Measurements from ENCODE around the gene UBE2L6. TPM values are rescaled to one million over a fixed set of nuclear protein-coding genes. Genes with fewer than 3 reads are reported as not detected.
A peak's percentile ranks its signal among the peaks of the same experiment; 100 is the strongest.

The UBE2L6 gene
- total and polyA plus RNA-seq, 2 donors (not counting 1 experiment from before 2014, with no cell fraction given): 63.5 to 70.7 TPM

- H2AFZ ChIP-seq (ENCODE audit: insufficient read depth, low read depth, low read length, poor library complexity, severe bottlenecking): no peak overlapping the region
- H3K36me3 ChIP-seq (replicated peaks in 1 of 2; ENCODE audit: control extremely low read depth in 1 of 2, control insufficient read depth in 1 of 2, extremely low read depth in 1 of 2, insufficient read depth in 2 of 2, low read length in 1 of 2): no peaks in the 10 kb centered on the region
- WGBS (ENCODE audit: insufficient coverage): 100% methylated on average over 3 of the region's 12 CpGs
- peaks cover 6 to 22% of the 10 kb centered on the region in 2 donors for H3K4me1 ChIP-seq (ENCODE audit: control insufficient read depth in 2 of 2, insufficient read depth in 2 of 2, low read length in 2 of 2)
- TF ChIP-seq CTCF (IDR thresholded peaks at IDR 0.05): no peak
- TF ChIP-seq EZH2 (IDR thresholded peaks at IDR 0.05; ENCODE audit: borderline replicate concordance, insufficient read depth, low read depth, low read length, poor library complexity, severe bottlenecking): no peak
- Mint-ChIP-seq H3K27ac (no peak overlapping the region), H3K4me3 (peak overlapping the region; percentile 77), H3K9me3 (ENCODE audit: insufficient read depth) (no peaks in the 10 kb centered on the region), H3K4me1 (peaks cover 30% of the 10 kb centered on the region), H3K27me3 (no peaks in the 10 kb centered on the region)
- no peak overlapping the region for H3K4me3 ChIP-seq (ENCODE audit: control extremely low read depth in 1 of 5, extremely low read depth in 1 of 5, insufficient read depth in 1 of 5, low read depth in 2 of 5, low read length in 4 of 5)
- intact Hi-C loops (cut with micrococcal nuclease): no loop called here
- no peaks in the 10 kb centered on the region for H3K79me2 ChIP-seq (ENCODE audit: control insufficient read depth, insufficient read depth, low read length)
- DNase-seq: no peak
- no peak overlapping the region for H3K9ac ChIP-seq (ENCODE audit: low read length)
- no peak overlapping the region for H3K4me2 ChIP-seq (replicated peaks; ENCODE audit: low read depth, low read length, poor library complexity, severe bottlenecking)
- no peak for ATAC-seq (ENCODE audit: low read depth)
- H4K20me1 ChIP-seq (ENCODE audit: control insufficient read depth, insufficient read depth, low read length, poor library complexity, severe bottlenecking): no peaks in the 10 kb centered on the region
- ChIA-PET CTCF (interaction anchor here (2.4 to 6.6 kb wide), 3 partner anchors 15 to 55 kb away, joined by 17 to 98 read pairs (median 47); partner anchors contain the start of gene TIMM10), POLR2A (interaction anchor here (0.6 to 2.1 kb wide), 2 partner anchors 19 to 55 kb away, joined by 4 to 7 read pairs; no protein-coding TSS in a partner anchor)
- H3K27me3 ChIP-seq (replicated peaks in 1 of 4; ENCODE audit: control extremely low read depth in 1 of 4, control insufficient read depth in 3 of 4, insufficient read depth in 4 of 4, low read length in 3 of 4): no peaks in the 10 kb centered on the region
- no peak overlapping the region for H3K27ac ChIP-seq (ENCODE audit: low read length in 2 of 2)
- H3K9me3 ChIP-seq (ENCODE audit: control extremely low read depth in 1 of 3, control insufficient read depth in 2 of 3, insufficient read depth in 1 of 3, low read length in 2 of 3): no peaks in the 10 kb centered on the region
Measured at GRCh38 chr11:57512646-57513451, 54.6 kb downstream of the UBE2L6 start.

Measured in B cell (primary cell).